A673 (cell line): ENCODE measurements around the gene WDR36. TPM values are rescaled to one million over a fixed set of nuclear protein-coding genes. Genes with fewer than 3 reads are reported as not detected.

ENCODE experiments used
- BruUV-seq: library from RNA; stranded (reverse); fragments of 400-500 nt; replicated peaks from 2 replicates; lab custom pipeline; 2021; lab: Mats Ljungman, UMichigan
- CTCF ChIA-PET: fragments of 300-600 bp; sonication (Branson Sonifier 250); formaldehyde crosslinking; loops from one replicate; lab custom pipeline; 2022; ENCODE audit warnings: antibody characterized with exemption; lab: Charles Lee
- POLR2A ChIA-PET: fragments of 300-600 bp; sonication (Branson Sonifier 250); formaldehyde crosslinking; loops from one replicate; lab custom pipeline; 2022; ENCODE audit warnings: antibody characterized with exemption; ENCODE audit not compliant: low non-redundant PET; lab: Charles Lee
- DNase-seq: peaks from one replicate; pipeline ENCODE4 v3.0.0-alpha.2; 2015; ENCODE audit warnings: low spot score
- H3K27ac ChIP-seq: fragments of 200-600 bp; sonication (generic); 2 replicates; pipeline ENCODE4 v1.5.1; 2016; ENCODE audit warnings: mixed run types, low read depth, mild to moderate bottlenecking, mixed read lengths, antibody characterized with exemption, low read length; ENCODE audit not compliant: poor library complexity, severe bottlenecking
- H3K27me3 ChIP-seq: fragments of 200-600 bp; sonication (generic); replicated peaks from 2 replicates; pipeline ENCODE4 v1.6.1; 2017; ENCODE audit warnings: mixed run types, low read depth, mild to moderate bottlenecking, mixed read lengths, antibody characterized with exemption, low read length; ENCODE audit not compliant: insufficient read depth, poor library complexity
- H3K36me3 ChIP-seq: fragments of 200-600 bp; sonication (generic); 2 replicates; pipeline ENCODE4 v1.6.1; 2016; ENCODE audit warnings: mixed run types, mild to moderate bottlenecking, mixed read lengths, antibody characterized with exemption, low read length; ENCODE audit not compliant: insufficient read depth, poor library complexity, severe bottlenecking
- H3K4me1 ChIP-seq: fragments of 200-600 bp; sonication (generic); 2 replicates; pipeline ENCODE4 v1.6.1; 2017; ENCODE audit warnings: mixed run types, mild to moderate bottlenecking, mixed read lengths, antibody characterized with exemption, low read length; ENCODE audit not compliant: insufficient read depth, poor library complexity, severe bottlenecking
- H3K4me3 ChIP-seq: fragments of 200-600 bp; sonication (generic); 2 replicates; pipeline ENCODE4 v1.5.1; 2016; ENCODE audit warnings: low read depth, mixed run types, mild to moderate bottlenecking, mixed read lengths, low read length; ENCODE audit not compliant: poor library complexity, severe bottlenecking
- H3K9me3 ChIP-seq: fragments of 200-600 bp; sonication (generic); 2 replicates; pipeline ENCODE4 v1.6.1; 2016; ENCODE audit warnings: mixed run types, low read depth, mild to moderate bottlenecking, mixed read lengths, antibody characterized with exemption, low read length; ENCODE audit not compliant: poor library complexity, severe bottlenecking
- EZH2 ChIP-seq: fragments of 200-600 bp; sonication (generic); IDR thresholded peaks from 2 replicates; pipeline ENCODE4 v1.6.1; 2017; ENCODE audit warnings: borderline replicate concordance, low read depth, mild to moderate bottlenecking, mixed read lengths, antibody characterized with exemption, low read length; ENCODE audit not compliant: poor library complexity, severe bottlenecking
- intact Hi-C: fragments of 100-400 bp; cut with micrococcal nuclease; formaldehyde crosslinking; loops from one replicate; pipeline ENCODE4 v1.10.0; 2022; ENCODE audit not compliant: unreplicated experiment
- total RNA-seq: library from RNA; stranded (reverse); gene quantifications from 2 replicates; pipeline ENCODE4 v1.2.3, GENCODE V29; 2021
- TF ChIP-seq, protein P1 (sequence below): fragments of 300-800, 200-600 bp; sonication (generic); conservative IDR thresholded peaks from 2 replicates; pipeline ENCODE4 v1.5.1; 2017; ENCODE audit warnings: low read depth, mild to moderate bottlenecking, antibody characterized with exemption, low read length, moderate library complexity, mixed read lengths

Gene WDR36
- total RNA-seq, 1 experiment from 2014 or later, result 33.0 TPM

GRCh38 chr5:111068213-111068612 is 23.9 kb upstream of the WDR36 start:
- POLR2A ChIA-PET, result no interaction called here
- CTCF ChIA-PET, result no interaction called here
- intact Hi-C loops, result no loop called here
- peaks cover 76% of the 10 kb centered on the region for H3K27me3 ChIP-seq
- DNase-seq, result no peak
- H3K4me1 ChIP-seq, result no peaks in the 10 kb centered on the region
- no peaks in the 10 kb centered on the region for H3K9me3 ChIP-seq
- no peak overlapping the region for H3K4me3 ChIP-seq
- no peak overlapping the region for H3K27ac ChIP-seq
- H3K36me3 ChIP-seq, result no peaks in the 10 kb centered on the region
- no TSS peak for BruUV-seq
- TF ChIP-seq, protein P1, sequence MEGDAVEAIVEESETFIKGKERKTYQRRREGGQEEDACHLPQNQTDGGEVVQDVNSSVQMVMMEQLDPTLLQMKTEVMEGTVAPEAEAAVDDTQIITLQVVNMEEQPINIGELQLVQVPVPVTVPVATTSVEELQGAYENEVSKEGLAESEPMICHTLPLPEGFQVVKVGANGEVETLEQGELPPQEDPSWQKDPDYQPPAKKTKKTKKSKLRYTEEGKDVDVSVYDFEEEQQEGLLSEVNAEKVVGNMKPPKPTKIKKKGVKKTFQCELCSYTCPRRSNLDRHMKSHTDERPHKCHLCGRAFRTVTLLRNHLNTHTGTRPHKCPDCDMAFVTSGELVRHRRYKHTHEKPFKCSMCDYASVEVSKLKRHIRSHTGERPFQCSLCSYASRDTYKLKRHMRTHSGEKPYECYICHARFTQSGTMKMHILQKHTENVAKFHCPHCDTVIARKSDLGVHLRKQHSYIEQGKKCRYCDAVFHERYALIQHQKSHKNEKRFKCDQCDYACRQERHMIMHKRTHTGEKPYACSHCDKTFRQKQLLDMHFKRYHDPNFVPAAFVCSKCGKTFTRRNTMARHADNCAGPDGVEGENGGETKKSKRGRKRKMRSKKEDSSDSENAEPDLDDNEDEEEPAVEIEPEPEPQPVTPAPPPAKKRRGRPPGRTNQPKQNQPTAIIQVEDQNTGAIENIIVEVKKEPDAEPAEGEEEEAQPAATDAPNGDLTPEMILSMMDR, result no peak
- TF ChIP-seq EZH2, result no peak

DNA sequence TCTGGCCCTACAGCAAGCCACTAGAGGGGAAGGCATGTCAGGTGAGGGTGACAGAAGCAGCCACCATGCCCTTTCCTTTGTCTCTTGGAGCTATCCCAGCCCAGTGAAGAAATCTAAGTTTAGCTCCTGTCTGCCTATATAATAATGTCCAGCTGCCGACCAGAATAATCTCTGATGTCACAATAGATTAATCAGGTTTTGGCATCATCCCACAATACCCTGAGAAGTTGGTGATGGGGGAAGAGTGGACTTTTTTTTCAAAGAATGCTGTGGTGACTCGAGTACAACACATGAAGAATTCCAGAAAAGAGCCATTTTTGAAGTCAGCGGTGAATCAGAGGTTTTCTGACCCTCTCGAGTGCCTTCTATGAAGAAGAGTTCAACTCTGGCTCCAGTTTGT is 22.3 kb upstream of the WDR36 start:
- peaks cover 6% of the 10 kb centered on the region for H3K4me1 ChIP-seq
- no TSS peak for BruUV-seq
- CTCF ChIA-PET, result no interaction called here
- POLR2A ChIA-PET, result interaction anchor here (0.6 kb wide), 1 partner anchor 98 kb away, joined by 12 read pairs; no protein-coding TSS in a partner anchor
- H3K4me3 ChIP-seq, result no peak overlapping the region
- peaks cover 76% of the 10 kb centered on the region for H3K27me3 ChIP-seq
- no peak for DNase-seq
- intact Hi-C loops, result no loop called here
- no peaks in the 10 kb centered on the region for H3K9me3 ChIP-seq
- H3K27ac ChIP-seq, result no peak overlapping the region
- TF ChIP-seq EZH2, result no peak
- TF ChIP-seq, protein P1, result no peak
- H3K36me3 ChIP-seq, result no peaks in the 10 kb centered on the region

DNA sequence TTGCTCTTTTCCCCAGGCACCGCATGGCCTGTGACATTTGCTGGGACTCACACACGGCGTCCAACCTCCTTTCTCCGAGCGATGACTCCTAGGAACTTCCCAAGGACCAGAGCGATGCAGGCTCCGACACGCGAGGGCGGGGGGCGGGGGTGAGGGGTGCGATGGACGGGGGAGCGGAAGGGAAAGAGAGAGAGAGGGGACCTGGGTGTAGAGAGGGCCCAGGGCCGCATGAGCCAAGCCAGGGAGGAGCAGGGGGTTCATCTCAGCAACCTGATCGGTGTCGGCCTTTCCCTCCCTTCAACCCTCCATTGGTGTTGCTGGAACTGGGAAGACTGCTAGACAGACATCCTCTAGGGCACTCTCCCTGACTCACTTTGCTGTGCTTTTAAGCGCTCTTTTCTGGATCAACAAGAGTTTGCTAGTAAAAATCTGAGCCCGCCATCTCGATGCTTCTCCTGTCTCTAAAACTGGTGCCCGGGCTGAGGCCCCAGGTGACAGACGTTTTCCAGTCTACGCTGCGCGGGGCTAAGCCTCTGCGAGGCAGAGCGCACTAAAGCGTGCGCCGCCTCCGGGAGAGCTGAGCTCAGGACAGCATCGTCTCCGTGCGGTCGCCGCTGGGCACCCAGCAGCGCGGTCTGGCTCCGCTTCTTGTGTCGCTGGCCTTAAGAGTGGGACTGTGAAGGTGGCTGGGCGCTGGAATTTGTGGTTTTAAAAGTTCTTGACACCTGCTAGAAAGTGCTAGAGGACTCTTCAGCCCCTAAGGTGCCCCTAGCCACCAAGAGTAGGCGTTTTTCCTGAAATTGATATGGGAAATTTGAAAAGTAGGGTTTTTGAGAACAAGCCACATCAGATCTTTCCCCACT is 21.6 kb upstream of the WDR36 start:
- peaks cover 74% of the 10 kb centered on the region for H3K27me3 ChIP-seq
- POLR2A ChIA-PET, result interaction anchor here (0.6 kb wide), 1 partner anchor 99 kb away, joined by 12 read pairs; no protein-coding TSS in a partner anchor
- CTCF ChIA-PET, result no interaction called here
- no peak overlapping the region for H3K27ac ChIP-seq
- intact Hi-C loops, result no loop called here
- H3K9me3 ChIP-seq, result no peaks in the 10 kb centered on the region
- peaks cover 6% of the 10 kb centered on the region for H3K4me1 ChIP-seq
- no peak overlapping the region for H3K4me3 ChIP-seq
- no TSS peak for BruUV-seq
- H3K36me3 ChIP-seq, result no peaks in the 10 kb centered on the region
- peak; percentile 33 for DNase-seq
- TF ChIP-seq, protein P1, result no peak
